ENCODE data around the gene PSMD8.

DNA sequence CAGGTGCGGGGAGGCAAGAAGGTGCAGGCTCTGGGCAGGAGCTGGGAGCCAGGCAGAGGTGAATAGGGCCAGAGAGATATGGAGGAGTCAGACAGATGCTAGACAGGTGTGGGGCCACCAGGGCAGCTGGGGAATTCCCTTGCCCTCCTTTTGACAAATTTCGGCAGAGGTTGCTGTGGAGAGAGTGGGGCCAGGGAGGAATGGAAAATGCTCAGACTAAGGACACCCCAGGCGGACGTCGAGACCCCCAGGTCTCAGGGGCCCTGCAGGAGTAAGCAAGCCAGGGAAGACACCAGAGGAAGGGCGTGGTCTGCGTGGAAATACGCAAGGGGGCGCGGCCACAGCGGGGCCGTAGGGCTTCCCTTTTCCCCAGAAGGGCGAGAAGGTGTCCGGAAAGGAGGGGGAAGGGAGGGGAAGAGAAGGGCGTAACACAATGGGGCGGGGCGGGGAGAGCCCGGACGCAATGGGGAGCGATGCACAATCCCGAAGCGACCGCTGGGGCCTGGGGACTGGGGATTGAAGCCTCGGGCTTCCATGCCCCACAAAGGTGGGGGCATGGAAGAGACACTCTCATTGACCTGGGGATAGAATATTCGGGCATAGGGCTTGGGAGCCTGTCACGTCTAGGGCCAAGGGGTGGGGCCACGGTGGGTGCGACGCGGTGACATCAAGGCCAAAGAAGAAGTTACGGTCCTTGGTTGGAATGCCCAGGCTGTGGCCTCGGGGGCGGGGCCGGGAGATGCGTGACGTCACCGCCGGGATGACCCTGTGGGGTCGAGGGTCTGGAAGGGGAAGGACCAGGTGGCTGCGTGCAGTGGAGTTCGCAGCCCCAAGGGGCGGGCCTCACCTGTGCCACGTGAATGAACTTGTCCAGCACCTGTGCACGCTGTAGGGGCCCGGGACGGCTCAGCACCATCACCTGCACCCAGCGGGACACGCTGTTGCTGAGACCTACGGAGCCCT, 43.5 kb downstream of the PSMD8 start:
- TF ChIP-seq, protein P1, sequence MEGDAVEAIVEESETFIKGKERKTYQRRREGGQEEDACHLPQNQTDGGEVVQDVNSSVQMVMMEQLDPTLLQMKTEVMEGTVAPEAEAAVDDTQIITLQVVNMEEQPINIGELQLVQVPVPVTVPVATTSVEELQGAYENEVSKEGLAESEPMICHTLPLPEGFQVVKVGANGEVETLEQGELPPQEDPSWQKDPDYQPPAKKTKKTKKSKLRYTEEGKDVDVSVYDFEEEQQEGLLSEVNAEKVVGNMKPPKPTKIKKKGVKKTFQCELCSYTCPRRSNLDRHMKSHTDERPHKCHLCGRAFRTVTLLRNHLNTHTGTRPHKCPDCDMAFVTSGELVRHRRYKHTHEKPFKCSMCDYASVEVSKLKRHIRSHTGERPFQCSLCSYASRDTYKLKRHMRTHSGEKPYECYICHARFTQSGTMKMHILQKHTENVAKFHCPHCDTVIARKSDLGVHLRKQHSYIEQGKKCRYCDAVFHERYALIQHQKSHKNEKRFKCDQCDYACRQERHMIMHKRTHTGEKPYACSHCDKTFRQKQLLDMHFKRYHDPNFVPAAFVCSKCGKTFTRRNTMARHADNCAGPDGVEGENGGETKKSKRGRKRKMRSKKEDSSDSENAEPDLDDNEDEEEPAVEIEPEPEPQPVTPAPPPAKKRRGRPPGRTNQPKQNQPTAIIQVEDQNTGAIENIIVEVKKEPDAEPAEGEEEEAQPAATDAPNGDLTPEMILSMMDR (conservative IDR thresholded peaks at IDR 0.05; ENCODE audit: low read length): no peak
- TF ChIP-seq EZH2phosphoT487 (IDR thresholded peaks at IDR 0.05; ENCODE audit: borderline replicate concordance, low read depth, low read length): no peak
